Common myeloid progenitor, CD34-positive (primary cell): ENCODE results near the gene MBTPS1.

Experiments
- CTCF ChIA-PET: fragments of 350-600 bp; sonication (Branson Sonifier 250); formaldehyde crosslinking; loops from one replicate; lab custom pipeline; 2021; ENCODE audit warnings: antibody characterized with exemption; lab: Charles Lee
- POLR2A ChIA-PET: fragments of 350-600 bp; sonication (Branson Sonifier 250); formaldehyde crosslinking; loops from one replicate; lab custom pipeline; 2021; ENCODE audit warnings: antibody characterized with exemption; lab: Charles Lee
- DNase-seq, 3 donors: peaks; one replicate each; pipeline versions ENCODE4 v3.0.0 to v3.0.0-alpha.2; 2013
- H3K27ac ChIP-seq, 2 experiments: 1 replicate in 1 of 2; 2 replicates in 1 of 2; pipeline ENCODE4 v1.7.0; 2013; ENCODE audit warnings: inconsistent platforms in 2 of 2, low read length in 2 of 2, mild to moderate bottlenecking in 2 of 2, low read depth in 1 of 2, moderate library complexity in 1 of 2; ENCODE audit not compliant: severe bottlenecking in 2 of 2, insufficient read depth in 1 of 2, poor library complexity in 1 of 2
- H3K27me3 ChIP-seq, 5 experiments: replicated peaks in 2 of 5; 1 replicate in 3 of 5; 2 replicates in 2 of 5; pipeline versions ENCODE4 v1.6.1 to v1.7.0; 2013; ENCODE audit warnings: low read length in 4 of 5, mild to moderate bottlenecking in 2 of 5, moderate library complexity in 2 of 5, inconsistent platforms in 1 of 5; ENCODE audit not compliant: insufficient read depth in 5 of 5, control insufficient read depth in 4 of 5
- H3K36me3 ChIP-seq, 4 experiments: 1 replicate in 2 of 4; 2 replicates in 2 of 4; pipeline versions ENCODE4 v1.6.1 to v1.7.0; 2013; ENCODE audit warnings: low read length in 3 of 4, control low read depth in 1 of 4, mild to moderate bottlenecking in 1 of 4; ENCODE audit not compliant: control insufficient read depth in 4 of 4, insufficient read depth in 4 of 4
- H3K4me1 ChIP-seq, 4 experiments: 1 replicate in 3 of 4; 2 replicates in 1 of 4; pipeline versions ENCODE4 v1.6.1 to v1.7.1; 2013; ENCODE audit warnings: low read length in 3 of 4, mild to moderate bottlenecking in 3 of 4, control low read depth in 1 of 4, inconsistent platforms in 1 of 4, moderate library complexity in 1 of 4; ENCODE audit not compliant: control insufficient read depth in 4 of 4, insufficient read depth in 4 of 4; ENCODE audit errors: control extremely low read depth in 1 of 4
- H3K4me3 ChIP-seq, 7 experiments: 1 replicate in 4 of 7; 2 replicates in 3 of 7; pipeline versions ENCODE4 v1.5.1 to v1.7.0; 2013; ENCODE audit warnings: mild to moderate bottlenecking in 7 of 7, low read length in 6 of 7, moderate library complexity in 6 of 7, inconsistent platforms in 2 of 7, low read depth in 2 of 7, control low read depth in 1 of 7; ENCODE audit not compliant: insufficient read depth in 4 of 7, control insufficient read depth in 1 of 7; ENCODE audit errors: extremely low read depth in 1 of 7
- H3K9me3 ChIP-seq, 5 experiments: 1 replicate in 4 of 5; 2 replicates in 1 of 5; pipeline versions ENCODE4 v1.6.1 to v1.7.1; 2013; ENCODE audit warnings: low read length in 4 of 5, mild to moderate bottlenecking in 2 of 5, inconsistent platforms in 1 of 5, low read depth in 1 of 5, moderate library complexity in 1 of 5; ENCODE audit not compliant: control insufficient read depth in 4 of 5, insufficient read depth in 2 of 5; ENCODE audit errors: control extremely low read depth in 1 of 5
- WGBS: methylation state at CpG from one replicate; pipeline ENCODE4 v1.1.5; 2013; ENCODE audit not compliant: insufficient coverage; 5-methylcytosine and 5-hydroxymethylcytosine counted together

MBTPS1 gene

DNA sequence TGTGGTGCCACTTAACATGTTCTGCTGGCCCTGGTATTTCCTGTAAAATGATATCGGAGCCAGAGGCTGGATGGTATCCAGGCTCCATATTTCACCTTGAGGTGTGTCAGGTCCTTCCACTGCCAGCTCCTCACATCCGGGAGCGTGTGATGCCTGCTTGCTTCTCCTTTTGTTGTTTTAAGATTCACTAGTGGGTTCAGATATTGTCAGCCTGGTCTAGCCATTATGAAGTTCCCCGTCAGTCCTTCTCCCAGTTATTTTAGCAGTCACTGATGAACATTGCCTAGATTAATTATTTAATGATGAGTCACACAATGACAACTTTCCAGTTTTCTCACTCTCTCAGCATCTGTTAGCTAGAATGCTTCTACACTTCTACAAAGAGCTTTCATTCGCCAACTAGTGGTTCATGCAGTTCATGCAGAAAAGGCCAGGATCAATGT is 39.6 kb upstream of the MBTPS1 start:
- ChIA-PET CTCF (interaction anchor here (1.1 to 1.4 kb wide), 4 partner anchors 10 to 67 kb away, joined by 3 to 5 read pairs (median 4); no protein-coding TSS in a partner anchor), POLR2A (no interaction called here)
- Histone ChIP-seq H3K9me3 (no peaks in the 10 kb centered on the region), H3K27me3 (peaks cover 0 to 52% (median 14%) of the 10 kb centered on the region in 5 experiments), H3K4me3 (no peak overlapping the region), H3K27ac (no peak overlapping the region), H3K4me1 (no peaks in the 10 kb centered on the region), H3K36me3 (no peaks in the 10 kb centered on the region)
- WGBS = 69% methylated on average over 4 of the region's 5 CpGs
- peak in 2 of 3 donors; percentile 33 to 43 for DNase-seq

- Histone ChIP-seq H3K4me1 (no peaks in the 10 kb centered on the region), H3K36me3 (no peaks in the 10 kb centered on the region), H3K9me3 (no peaks in the 10 kb centered on the region), H3K4me3 (no peak overlapping the region), H3K27ac (no peak overlapping the region), H3K27me3 (peaks cover 0 to 51% (median 14%) of the 10 kb centered on the region in 5 experiments)
- ChIA-PET CTCF (interaction anchor here (1.1 to 1.4 kb wide), 3 partner anchors 9 to 67 kb away, joined by 3 to 5 read pairs (median 4); no protein-coding TSS in a partner anchor), POLR2A (no interaction called here)
- peak in 1 of 3 donors; percentile 26 for DNase-seq
- 65% methylated on average over 4 of the region's 6 CpGs for WGBS
Observed at GRCh38 chr16:84155771-84156170, 39.0 kb upstream of the MBTPS1 start.

- CTCF ChIA-PET = interaction anchor here (1.1 to 1.4 kb wide), 2 partner anchors 9 to 13 kb away, joined by 3 to 5 read pairs; no protein-coding TSS in a partner anchor
- Histone ChIP-seq H3K4me3 (no peak overlapping the region), H3K27ac (no peak overlapping the region), H3K9me3 (no peaks in the 10 kb centered on the region), H3K36me3 (no peaks in the 10 kb centered on the region), H3K4me1 (no peaks in the 10 kb centered on the region), H3K27me3 (peaks cover 0 to 51% (median 14%) of the 10 kb centered on the region in 5 experiments)
- 94% methylated on average over 4 of the region's 4 CpGs for WGBS
- POLR2A ChIA-PET = no interaction called here
- no peak for DNase-seq
Observed at GRCh38 chr16:84155226-84155625, 38.5 kb upstream of the MBTPS1 start.

DNA sequence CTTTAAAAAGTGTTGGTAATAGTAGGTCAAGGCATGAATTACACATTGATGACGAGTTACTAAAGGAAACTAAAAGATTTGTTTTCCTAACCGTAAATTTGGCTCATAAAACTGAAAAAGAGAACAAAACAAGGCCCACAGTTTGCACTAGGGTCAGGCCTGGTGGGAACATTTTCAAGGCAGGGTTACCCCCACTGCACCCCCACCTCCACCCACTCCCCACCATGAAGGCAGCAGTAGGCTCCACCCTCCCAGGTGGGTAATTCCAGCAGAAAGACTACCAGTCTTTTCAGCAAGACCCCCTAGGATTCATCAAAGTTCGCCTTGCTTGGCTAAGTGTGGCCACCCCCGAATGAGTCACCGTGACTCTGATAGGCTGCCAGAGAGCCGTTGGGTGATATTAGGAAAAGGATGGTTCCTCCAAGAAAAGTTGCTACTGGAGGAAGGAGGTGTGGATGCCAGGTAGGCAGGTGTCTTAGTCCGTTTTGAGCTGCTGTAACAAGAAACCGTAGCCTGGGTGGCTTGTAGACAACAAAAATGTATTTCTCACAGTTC is 37.0 kb upstream of the MBTPS1 start:
- Histone ChIP-seq H3K27me3 (peaks cover 0 to 43% (median 7%) of the 10 kb centered on the region in 5 experiments), H3K27ac (no peak overlapping the region), H3K9me3 (no peaks in the 10 kb centered on the region), H3K4me1 (no peaks in the 10 kb centered on the region), H3K4me3 (no peak overlapping the region), H3K36me3 (no peaks in the 10 kb centered on the region)
- DNase-seq = no peak
- CTCF ChIA-PET = interaction anchor here (0.6 to 1.0 kb wide), 2 partner anchors 31 to 35 kb away, joined by 3 read pairs; no protein-coding TSS in a partner anchor
- 97% methylated on average over 8 of the region's 8 CpGs for WGBS
- POLR2A ChIA-PET = no interaction called here

DNA sequence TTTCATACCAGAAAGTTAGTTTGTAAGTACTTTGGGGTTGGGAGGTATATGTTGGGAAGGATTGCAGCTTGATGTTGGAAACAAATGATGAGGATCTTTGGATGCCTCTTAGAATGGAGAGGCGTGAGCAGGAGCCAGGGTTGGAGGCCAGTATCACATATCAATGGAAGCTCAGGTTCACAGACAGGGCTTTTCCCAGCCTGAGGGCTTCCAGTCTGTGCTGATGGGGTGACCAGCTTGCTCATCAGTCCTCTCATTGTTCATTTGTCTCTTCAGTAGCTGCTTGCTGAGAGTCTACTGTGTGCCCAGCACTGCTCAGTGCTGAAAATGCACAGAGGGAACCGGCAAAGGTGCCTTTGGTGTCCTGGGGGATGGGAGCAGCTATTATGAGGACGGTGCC is 34.2 kb upstream of the MBTPS1 start:
- no peak for DNase-seq
- H3K36me3 ChIP-seq = no peaks in the 10 kb centered on the region
- CTCF ChIA-PET = interaction anchor here (0.8 to 1.4 kb wide), 2 partner anchors 25 to 70 kb away, joined by 3 read pairs; no protein-coding TSS in a partner anchor
- no peak overlapping the region for H3K4me3 ChIP-seq
- peaks cover 0 to 45% (median 9%) of the 10 kb centered on the region in 5 experiments for H3K27me3 ChIP-seq
- no peaks in the 10 kb centered on the region for H3K9me3 ChIP-seq
- H3K4me1 ChIP-seq = no peaks in the 10 kb centered on the region
- WGBS = 94% methylated on average over 3 of the region's 3 CpGs
- POLR2A ChIA-PET = no interaction called here
- no peak overlapping the region for H3K27ac ChIP-seq

DNA sequence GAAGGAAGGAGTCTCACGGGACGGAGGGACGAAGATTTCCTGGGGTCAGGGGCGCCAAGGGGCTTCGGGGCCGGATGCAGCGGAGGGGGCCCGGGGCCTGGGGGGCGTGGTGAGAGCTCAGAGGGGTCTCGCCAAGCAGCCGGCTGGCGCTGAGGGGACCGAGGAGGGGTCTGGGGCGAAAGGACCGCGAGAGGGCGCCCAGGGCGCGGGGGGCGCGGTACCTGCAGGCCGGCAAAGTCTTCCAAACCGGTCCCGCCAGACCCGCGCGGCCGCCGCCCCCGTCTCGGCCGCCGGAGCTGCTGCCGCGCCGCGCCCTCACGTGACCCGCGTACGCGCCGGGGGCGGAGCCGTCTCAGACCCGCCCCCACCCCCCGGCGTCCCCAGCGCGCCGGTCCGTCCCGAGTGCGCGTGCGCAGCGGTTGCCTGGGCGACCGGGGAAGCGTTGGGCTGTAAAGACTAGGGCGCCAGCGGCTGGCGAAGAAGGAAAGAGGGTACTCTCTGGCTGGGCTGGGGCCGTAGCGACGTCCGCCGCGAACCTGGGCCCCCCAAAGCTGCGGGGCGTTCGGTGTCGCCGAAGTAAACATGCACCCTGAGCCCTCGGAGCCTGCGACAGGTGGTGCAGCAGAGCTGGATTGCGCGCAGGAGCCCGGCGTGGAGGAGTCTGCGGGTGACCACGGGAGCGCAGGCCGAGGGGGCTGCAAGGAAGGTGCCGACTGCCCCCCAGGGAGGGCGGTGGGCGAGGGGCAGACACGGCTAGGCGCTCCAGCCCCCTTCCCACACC is 28.3 kb upstream of the MBTPS1 start, which contains the start of the genes DNAAF1 and HSDL1:
Gene DNAAF1 (plus strand): TSS at position 450 of the 781 bp plus-strand sequence. CDS start 133 bp downstream, at position 583.
Gene HSDL1 (minus strand): TSS at position 319 of the 781 bp plus-strand sequence. CDS start 13,856 bp downstream, outside the sequence.
- no peaks in the 10 kb centered on the region for H3K36me3 ChIP-seq
- peak; percentile 85 to 91 (median 90) for DNase-seq
- ChIA-PET POLR2A (no interaction called here), CTCF (interaction anchor here (0.8 to 1.0 kb wide), 3 partner anchors 9 to 60 kb away, joined by 3 to 4 read pairs (median 3); no protein-coding TSS in a partner anchor)
- no peaks in the 10 kb centered on the region for H3K9me3 ChIP-seq
- peak within 1 kb of the TSS in 1 of 2 experiments; percentile 71 for H3K27ac ChIP-seq
- peak within 1 kb of the TSS; percentile 62 to 86 (median 72) for H3K4me3 ChIP-seq
- peaks cover 0 to 15% (median 12%) of the 10 kb centered on the region in 4 experiments for H3K4me1 ChIP-seq
- under 1% methylated on average over 74 of the region's 89 CpGs for WGBS
- peaks cover 0 to 25% (median 6%) of the 10 kb centered on the region in 5 experiments for H3K27me3 ChIP-seq
